Suppressor macrophage treated with lipopolysaccharide for 4 hours (primary cell): ENCODE data around the gene ZC3H8.

ENCODE experiments used
- DNase-seq: peaks from one replicate; pipeline ENCODE4 v3.0.0-alpha.2; 2020

The ZC3H8 gene

GRCh38 chr2:112189001-112189556, 65.8 kb downstream of the ZC3H8 start:
- DNase-seq, result no peak

- no peak for DNase-seq
Measured at GRCh38 chr2:112187805-112188596, 66.8 kb downstream of the ZC3H8 start.

GRCh38 chr2:112187046-112187715, 67.7 kb downstream of the ZC3H8 start:
- DNase-seq, result no peak

DNA sequence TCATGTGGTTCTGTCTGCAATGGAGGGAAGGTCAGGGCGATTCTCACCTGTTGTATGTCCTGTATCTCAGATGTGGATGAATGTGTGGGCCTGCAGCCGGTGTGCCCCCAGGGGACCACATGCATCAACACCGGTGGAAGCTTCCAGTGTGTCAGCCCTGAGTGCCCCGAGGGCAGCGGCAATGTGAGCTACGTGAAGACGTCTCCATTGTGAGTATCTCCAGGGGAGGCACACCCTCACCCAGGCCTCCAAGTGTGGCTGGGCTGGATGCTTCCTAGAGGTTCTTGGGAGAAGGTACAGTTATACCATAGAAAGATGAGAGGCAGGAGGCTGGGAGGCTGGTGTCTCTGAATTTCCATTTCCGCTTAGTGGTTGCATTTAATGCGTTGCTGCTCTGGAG, 69.7 kb downstream of the ZC3H8 start:
- no peak for DNase-seq

- no peak for DNase-seq
Measured at GRCh38 chr2:112184121-112184520, 70.7 kb downstream of the ZC3H8 start.

DNA sequence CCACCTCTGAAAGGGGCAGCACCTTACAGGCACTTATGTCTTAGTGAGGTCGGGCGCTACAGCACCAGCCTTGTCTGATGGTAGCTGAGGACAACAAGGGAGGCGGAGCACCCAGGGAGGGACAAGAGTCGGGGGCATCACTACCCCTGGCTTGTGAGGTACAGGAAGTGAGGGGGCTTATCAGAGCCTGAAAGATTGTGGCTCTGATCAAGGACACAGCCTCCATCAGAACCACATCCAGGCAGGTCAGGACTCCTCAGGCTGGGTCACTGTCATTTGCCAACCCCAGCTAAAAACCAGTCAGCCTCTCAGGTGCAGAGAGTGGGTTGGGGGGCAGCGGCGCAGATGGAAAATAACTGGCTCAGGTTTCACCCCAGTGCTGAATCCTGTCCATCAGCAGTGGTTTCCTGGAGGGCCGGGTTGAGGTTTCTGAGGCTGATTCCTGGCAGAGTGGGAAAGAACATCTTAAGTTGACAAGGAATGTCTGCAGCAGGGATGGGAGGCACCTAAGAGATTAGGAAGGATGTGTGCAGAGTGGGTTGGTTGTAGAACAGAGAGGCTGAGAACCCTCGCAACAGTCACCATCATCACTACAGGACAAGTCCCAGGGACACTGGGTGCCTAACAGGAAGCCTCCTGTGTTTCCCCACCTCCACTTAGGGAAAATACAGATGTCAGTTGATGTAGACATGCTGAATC, 71.4 kb downstream of the ZC3H8 start:
- no peak for DNase-seq

GRCh38 chr2:112182581-112183034, 72.2 kb downstream of the ZC3H8 start:
- DNase-seq, result no peak

DNA sequence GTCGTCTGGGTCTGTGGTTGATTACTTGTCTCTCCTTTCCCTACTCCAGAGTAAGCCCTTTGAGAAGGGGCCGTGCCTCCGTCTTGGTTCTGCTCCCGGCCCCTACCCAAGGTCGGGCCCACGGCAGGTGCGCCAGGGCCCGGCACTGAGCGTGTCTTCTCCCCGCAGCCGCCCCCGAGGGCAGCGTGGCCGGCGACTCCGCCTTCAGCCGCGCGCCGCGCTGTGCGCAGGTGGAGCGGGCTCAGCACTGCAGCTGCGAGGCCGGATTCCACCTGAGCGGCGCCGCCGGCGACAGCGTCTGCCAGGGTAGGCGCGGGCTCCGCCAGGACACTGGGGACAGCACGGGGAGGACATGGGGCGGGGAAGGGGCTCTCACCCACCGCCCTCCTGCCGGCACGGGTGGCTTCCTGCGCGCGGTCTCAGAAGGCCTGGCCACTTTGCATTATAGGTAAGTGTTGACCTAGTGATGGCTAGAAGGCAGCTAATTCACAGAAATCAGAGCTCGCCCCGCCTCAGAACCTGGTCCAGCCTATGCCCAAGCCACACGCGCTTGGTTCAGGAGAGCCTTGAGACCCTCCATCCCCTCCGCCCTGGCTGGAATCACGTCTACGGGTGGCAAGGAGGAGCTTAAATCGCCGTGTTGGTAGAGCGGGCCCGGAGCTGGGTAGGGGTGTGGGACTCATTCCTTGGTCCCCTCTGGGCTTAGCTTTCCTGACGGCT, 73.1 kb downstream of the ZC3H8 start:
- DNase-seq, result no peak

DNA sequence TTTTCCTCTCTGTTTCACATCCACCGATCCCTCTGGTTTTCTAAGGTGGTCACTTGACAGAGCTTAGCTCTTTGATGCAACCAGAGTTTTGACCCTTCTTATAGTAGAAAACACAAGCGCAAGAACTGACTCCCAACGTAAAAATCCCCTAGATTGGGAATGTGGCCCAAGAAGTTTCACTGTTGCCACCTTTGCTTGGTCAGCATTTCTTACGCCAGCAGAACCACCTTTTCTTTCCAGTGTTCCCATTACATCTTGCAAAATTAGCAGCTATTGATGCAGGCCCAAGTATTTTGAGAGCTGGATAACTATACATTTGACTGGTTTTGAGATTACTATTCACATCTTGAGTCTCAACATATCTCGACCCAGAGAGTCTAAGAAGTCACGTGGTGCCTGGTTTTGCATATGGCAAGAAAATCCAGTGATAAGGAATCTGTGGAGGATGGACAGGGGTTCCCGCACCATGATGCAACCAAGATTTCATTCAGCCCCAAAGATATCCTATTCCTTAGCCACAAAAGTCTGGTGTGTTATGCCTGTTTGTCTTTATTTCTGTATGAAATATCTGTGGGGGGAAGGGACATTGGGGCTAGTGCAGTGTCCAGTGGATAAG, 78.8 kb downstream of the ZC3H8 start:
- no peak for DNase-seq

GRCh38 chr2:112175333-112175732, 79.5 kb downstream of the ZC3H8 start:
- no peak for DNase-seq

- no peak for DNase-seq
Measured at GRCh38 chr2:112174383-112174782, 80.5 kb downstream of the ZC3H8 start.

- DNase-seq, result no peak
Measured at GRCh38 chr2:112173646-112174319, 81.1 kb downstream of the ZC3H8 start.

DNA sequence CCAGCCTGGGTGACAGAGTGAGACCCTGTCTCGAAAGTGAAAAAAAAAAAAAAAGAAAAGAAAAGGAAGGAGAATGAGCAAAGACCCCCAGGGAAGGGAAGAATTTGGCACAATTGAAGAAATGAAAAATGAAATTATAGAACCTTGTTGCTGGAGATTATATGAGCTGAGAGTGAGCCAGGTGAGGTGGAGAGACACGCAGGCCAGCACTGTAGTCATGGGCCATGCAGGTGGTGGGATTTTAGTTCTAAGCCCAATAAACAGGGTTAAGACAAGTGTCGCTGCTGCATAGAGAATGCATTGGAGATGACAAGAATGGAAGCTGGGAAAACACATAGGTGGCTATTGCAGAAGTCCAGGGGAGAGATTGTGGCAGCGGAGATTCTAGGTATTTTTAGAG, 84.3 kb downstream of the ZC3H8 start:
- no peak for DNase-seq

DNA sequence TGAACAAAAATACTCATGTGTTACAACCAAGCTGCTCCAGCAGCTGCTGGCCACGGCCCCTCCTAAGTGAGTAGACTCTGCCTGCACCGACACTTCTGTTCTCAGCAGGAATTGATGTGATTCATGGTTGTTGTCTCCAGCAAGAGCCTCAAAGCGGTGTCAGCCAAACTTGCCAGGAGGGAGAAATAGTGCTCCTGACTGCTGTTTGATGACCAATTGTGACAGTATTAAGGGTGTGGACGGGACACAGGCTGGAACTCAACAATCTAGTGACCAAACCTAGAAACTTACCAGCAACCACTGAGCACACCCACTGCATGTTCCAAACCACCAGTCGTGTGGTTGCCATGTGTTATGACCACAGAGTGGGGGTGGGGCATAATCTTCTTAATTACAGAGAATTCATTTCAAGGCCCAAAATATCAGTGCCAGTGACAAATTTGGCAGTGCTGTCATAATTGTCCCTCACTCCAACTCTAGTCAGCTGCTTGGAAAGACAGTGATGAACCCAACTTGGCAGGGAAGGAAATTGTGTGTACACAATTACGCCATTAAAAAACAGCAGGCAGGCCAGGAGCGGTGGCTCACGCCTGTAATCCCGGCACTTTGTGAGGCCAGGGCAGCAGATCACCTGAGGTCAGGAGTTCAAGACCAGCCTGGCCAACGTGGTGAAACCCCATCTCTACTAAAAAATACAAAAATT, 86.3 kb downstream of the ZC3H8 start:
- DNase-seq, result no peak

DNA sequence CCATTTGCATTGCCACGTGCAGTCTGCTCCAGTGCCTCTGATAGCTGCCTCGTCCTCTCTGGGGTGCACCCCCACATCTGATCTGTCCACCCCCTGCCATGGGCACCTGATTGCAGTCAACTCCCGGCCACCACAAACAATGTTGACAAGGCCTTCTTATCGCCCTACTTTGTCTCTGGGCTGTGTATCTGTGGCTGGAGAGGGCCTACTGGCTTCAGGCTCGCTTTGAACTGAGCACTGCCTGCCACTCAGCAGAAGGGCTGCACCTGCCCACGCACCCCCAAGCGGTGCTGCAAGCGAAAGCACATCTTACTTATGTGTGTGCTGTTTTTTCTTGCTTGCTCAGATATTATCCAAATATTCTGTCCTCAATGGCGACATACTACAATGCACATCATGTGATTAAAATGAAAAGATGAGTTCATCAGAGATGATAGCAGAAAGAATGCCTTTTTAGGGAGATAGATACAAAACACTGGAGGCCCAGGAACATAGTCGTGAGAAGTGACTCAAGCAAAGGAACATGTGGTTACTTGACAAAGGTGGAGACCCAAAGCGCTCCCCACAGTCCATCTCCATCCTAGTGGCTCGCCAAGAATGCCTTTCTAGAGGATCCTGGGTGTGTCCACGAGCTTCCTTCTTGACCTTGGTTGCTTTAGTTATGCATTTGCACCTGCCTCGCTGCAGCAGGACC, 87.9 kb downstream of the ZC3H8 start:
- DNase-seq, result no peak

DNA sequence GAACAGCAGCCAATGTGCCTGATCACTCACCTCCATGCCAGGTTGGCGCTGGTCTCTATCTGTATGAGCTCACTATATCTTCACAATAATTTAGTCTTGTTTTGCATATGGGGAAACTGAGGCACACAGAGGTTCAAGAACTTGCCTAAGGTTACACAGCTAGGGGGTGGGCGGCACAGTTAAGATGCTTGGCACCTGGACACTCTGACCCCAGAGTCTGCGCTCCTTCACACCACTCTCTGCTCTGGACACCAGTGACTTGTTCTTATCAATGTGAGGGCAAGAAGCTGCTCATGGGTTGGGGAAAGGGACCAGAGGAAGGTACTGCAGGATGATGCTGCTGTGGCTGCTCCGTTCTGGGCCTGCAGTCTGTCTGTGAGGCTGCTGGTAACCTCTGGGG, 89.5 kb downstream of the ZC3H8 start:
- DNase-seq, result no peak

GRCh38 chr2:112164876-112165275, 90.0 kb downstream of the ZC3H8 start:
- DNase-seq, result no peak

DNA sequence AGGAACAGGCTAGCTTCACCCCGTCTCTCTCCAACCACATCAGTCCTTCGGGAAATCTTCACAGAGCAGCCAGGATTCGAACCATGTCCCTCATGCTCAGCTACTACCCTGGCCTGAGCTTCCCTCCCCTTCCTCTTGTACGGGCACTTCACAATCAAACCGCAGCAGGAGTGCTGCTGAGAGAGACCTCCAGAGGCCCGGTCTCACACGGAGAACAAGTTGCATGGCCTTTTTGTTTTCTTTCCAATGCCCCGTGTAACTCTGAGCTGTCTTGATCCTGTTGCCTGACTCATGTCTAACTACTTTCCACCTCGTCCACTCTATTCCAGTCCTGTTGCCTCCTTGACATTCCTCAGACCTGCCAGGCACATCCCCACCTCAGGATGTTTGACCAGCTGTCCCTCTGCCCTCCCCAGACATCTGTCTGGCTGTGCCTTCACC, 91.3 kb downstream of the ZC3H8 start:
- no peak for DNase-seq

DNA sequence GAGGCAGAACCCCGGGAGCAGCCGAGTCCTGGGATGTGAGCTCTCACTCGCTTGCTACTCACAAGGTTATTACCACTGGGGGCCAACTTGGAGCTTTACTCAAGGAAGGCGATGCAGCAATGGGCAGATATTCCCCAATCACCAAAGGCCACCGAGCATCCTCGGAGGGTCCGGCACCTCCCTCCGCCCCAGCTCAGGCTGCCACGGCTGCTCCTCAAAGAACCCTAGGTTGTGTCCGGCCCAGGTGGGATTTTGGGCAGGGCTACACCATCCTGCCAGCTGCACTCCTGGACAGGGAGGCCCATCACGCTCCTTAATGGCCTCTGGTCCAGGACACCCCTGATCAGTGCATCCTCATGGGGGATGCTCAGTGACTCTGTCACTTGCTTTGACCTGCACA, 91.9 kb downstream of the ZC3H8 start:
- no peak for DNase-seq

DNA sequence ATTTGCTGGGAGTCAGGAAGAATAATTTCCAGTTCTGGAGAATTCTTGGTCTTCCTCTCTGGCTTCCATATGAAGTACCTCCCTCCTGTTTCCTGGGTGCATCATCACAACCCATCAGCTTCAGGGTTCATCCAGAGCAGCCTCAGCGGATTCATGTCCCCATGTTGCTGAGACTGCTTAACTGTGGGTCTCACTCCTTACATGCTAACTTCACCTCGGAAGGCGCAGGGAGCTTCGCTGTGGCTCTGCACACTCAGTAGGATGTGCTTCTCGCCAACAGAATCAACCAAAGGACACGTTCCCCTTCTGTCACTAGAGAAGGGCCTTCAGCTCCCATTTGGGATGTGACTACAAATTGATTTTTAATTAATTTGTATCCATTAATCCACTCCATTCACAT, 92.5 kb downstream of the ZC3H8 start:
- no peak for DNase-seq
